K562 (cell line): Measurements from ENCODE around the gene PLXNB1. TPM values are rescaled to one million over a fixed set of nuclear protein-coding genes. Genes with fewer than 3 reads are reported as not detected.

Experiments
- CC2D1A ChIP-seq: fragments of 450-650 bp; IDR thresholded peaks from 2 replicates; pipeline ENCODE4 v1.6.1; 2017; ENCODE audit warnings: mild to moderate bottlenecking
- CHD1 ChIP-seq: fragments of 200-600 bp; sonication (generic); IDR thresholded peaks from one replicate; pipeline ENCODE4 v1.6.1; 2012; ENCODE audit warnings: mild to moderate bottlenecking, moderate library complexity, low read length, inconsistent platforms
- CREM ChIP-seq: IDR thresholded peaks from 2 replicates; pipeline ENCODE4 v1.6.1; 2014; ENCODE audit warnings: antibody characterized with exemption, low read depth
- NEUROD1 ChIP-seq: fragments of 150-350 bp; IDR thresholded peaks from 2 replicates; pipeline ENCODE4 v1.6.1; 2014; ENCODE audit warnings: borderline replicate concordance, low read length, low read depth; ENCODE audit not compliant: partially characterized antibody
- NFE2 ChIP-seq: IDR thresholded peaks from 2 replicates; pipeline ENCODE4 v1.6.1; 2014; ENCODE audit warnings: antibody characterized with exemption, low read depth
- NFXL1 ChIP-seq: fragments of 450-650 bp; formaldehyde crosslinking; IDR thresholded peaks from 2 replicates; pipeline ENCODE4 v1.4.0; 2021; ENCODE audit warnings: mild to moderate bottlenecking
- SMARCA5 ChIP-seq: fragments of 450-650 bp; IDR thresholded peaks from 2 replicates; pipeline ENCODE4 v1.6.1; 2016
- STAG1 ChIP-seq: sonication (generic); formaldehyde crosslinking; IDR thresholded peaks from 2 replicates; pipeline ENCODE4 v1.5.0; 2020; ENCODE audit warnings: missing genetic modification reagents, borderline replicate concordance
- ZNF174 ChIP-seq: fragments of 250-450 bp; sonication (Bioruptor Pico); IDR thresholded peaks from 2 replicates; pipeline ENCODE4 v1.4.0; 2020; ENCODE audit warnings: mild to moderate bottlenecking
- polyA plus RNA-seq, 8 experiments: library from polyadenylated mRNA; depleted of rRNA in 4 of 8; stranded (reverse) in 5 of 8; unstranded in 3 of 8; fragments of >200 nt; fragmentation: Nextera tagmentation in 2 of 8; fragmentation: Illumina TruSeq in 1 of 8; extraction: Ambion mirVana in 2 of 8; extraction: Trizol in 1 of 8; gene quantifications; 2 replicates each; pipeline versions ENCODE4 v1.2.1 to v1.2.3, GENCODE V29; 2011 to 2014; ENCODE audit warnings: inconsistent platforms in 1 of 8, missing spikeins in 1 of 8
- total RNA-seq, 7 experiments: library from RNA; depleted of rRNA in 6 of 7; stranded (reverse); fragments of >200 nt in 6 of 7; fragmentation: Illumina TruSeq in 2 of 7; extraction: Trizol in 2 of 7; gene quantifications; 2 replicates each; pipeline versions ENCODE4 v1.2.1 to v1.2.3, GENCODE V29; 2011 to 2021; ENCODE audit warnings: low replicate concordance in 1 of 7
- TF ChIP-seq, protein P1 (sequence below), 2 experiments: fragments of 450-650 bp in 1 of 2; sonication (generic) in 1 of 2; formaldehyde crosslinking in 1 of 2; IDR thresholded peaks; 2 replicates each; pipeline versions ENCODE4 v1.7.1 to v1.9.0; 2016 to 2022; ENCODE audit warnings: inconsistent platforms in 1 of 2, mild to moderate bottlenecking in 1 of 2, missing genetic modification reagents in 1 of 2
- TF ChIP-seq, protein P2 (sequence below), 2 experiments: fragments of 450-650 bp; IDR thresholded peaks; 2 replicates each; pipeline ENCODE4 v1.6.1; 2016
- TF ChIP-seq, protein P3 (sequence below): sonication (generic); formaldehyde crosslinking; IDR thresholded peaks from 2 replicates; pipeline ENCODE4 v1.8.1; 2023; ENCODE audit warnings: mild to moderate bottlenecking, missing genetic modification reagents

The PLXNB1 gene
- total and polyA plus RNA-seq, 9 of the 15 experiments (the other 6 are each of a cell fraction or from before 2014, with no cell fraction given) = 0.17 to 17.4 (median 6.0) TPM

DNA sequence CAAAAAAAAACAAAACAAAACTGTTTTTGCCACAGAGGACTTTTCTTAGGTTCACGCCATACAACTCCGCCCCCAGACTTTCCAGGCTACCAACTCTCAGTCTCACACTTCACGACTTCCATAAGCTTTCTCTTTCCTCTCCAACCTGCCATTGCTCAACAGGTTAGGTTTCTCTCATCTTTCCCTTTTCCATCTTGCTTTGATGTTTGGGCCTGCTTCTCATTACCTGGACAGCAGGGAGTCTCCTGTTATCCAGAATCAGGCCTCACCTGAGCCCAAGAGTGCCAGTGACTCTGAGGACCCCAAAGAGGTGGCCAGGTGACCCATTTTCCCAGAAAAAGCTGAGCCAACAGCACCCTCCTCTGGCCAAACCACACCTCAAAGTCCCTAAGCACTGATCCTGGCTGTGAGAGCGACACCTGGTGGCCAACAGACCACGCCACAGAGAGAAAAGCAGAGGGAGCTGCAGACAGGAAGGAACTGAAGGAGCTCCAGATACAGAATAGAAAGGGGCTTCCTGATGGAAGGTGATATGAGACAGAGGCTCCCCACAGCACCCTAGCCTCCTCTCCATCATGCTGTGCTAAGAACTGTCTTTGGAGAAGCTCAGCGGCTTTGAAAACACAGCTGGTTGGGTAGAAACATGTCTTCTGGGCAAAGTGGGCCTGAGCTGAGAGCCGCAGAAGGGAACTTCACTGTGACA lies 6.0 kb upstream of the PLXNB1 start (continued):
- TF ChIP-seq, protein P1, sequence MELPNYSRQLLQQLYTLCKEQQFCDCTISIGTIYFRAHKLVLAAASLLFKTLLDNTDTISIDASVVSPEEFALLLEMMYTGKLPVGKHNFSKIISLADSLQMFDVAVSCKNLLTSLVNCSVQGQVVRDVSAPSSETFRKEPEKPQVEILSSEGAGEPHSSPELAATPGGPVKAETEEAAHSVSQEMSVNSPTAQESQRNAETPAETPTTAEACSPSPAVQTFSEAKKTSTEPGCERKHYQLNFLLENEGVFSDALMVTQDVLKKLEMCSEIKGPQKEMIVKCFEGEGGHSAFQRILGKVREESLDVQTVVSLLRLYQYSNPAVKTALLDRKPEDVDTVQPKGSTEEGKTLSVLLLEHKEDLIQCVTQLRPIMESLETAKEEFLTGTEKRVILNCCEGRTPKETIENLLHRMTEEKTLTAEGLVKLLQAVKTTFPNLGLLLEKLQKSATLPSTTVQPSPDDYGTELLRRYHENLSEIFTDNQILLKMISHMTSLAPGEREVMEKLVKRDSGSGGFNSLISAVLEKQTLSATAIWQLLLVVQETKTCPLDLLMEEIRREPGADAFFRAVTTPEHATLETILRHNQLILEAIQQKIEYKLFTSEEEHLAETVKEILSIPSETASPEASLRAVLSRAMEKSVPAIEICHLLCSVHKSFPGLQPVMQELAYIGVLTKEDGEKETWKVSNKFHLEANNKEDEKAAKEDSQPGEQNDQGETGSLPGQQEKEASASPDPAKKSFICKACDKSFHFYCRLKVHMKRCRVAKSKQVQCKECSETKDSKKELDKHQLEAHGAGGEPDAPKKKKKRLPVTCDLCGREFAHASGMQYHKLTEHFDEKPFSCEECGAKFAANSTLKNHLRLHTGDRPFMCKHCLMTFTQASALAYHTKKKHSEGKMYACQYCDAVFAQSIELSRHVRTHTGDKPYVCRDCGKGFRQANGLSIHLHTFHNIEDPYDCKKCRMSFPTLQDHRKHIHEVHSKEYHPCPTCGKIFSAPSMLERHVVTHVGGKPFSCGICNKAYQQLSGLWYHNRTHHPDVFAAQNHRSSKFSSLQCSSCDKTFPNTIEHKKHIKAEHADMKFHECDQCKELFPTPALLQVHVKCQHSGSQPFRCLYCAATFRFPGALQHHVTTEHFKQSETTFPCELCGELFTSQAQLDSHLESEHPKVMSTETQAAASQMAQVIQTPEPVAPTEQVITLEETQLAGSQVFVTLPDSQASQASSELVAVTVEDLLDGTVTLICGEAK (IDR thresholded peaks at IDR 0.05) = no peak
- TF ChIP-seq, protein P1 (CRISPR knock-in tag; IDR thresholded peaks at IDR 0.05) = no peak
- peak; percentile 52; the same call in 1 of the 2 replicates for TF ChIP-seq STAG1 (CRISPR knock-in tag)
- TF ChIP-seq SMARCA5 = no peak
- TF ChIP-seq CC2D1A = peak; percentile 74; the same call in 1 of the 2 replicates
- no peak for TF ChIP-seq NFE2
- no peak for TF ChIP-seq ZNF174 (CRISPR knock-in tag)
- TF ChIP-seq NEUROD1 = peak; percentile 32
- TF ChIP-seq CHD1 = no peak
- TF ChIP-seq NFXL1 (CRISPR knock-in tag) = no peak
- peak; percentile 50; the same call in 1 of the 2 replicates for TF ChIP-seq CREM
- TF ChIP-seq, protein P2, sequence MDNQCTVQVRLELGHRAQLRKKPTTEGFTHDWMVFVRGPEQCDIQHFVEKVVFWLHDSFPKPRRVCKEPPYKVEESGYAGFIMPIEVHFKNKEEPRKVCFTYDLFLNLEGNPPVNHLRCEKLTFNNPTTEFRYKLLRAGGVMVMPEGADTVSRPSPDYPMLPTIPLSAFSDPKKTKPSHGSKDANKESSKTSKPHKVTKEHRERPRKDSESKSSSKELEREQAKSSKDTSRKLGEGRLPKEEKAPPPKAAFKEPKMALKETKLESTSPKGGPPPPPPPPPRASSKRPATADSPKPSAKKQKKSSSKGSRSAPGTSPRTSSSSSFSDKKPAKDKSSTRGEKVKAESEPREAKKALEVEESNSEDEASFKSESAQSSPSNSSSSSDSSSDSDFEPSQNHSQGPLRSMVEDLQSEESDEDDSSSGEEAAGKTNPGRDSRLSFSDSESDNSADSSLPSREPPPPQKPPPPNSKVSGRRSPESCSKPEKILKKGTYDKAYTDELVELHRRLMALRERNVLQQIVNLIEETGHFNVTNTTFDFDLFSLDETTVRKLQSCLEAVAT (IDR thresholded peaks at IDR 0.05) = peak in 1 of 2 experiments; percentile 64; a peak in 1 of 4 replicates
- TF ChIP-seq, protein P3, sequence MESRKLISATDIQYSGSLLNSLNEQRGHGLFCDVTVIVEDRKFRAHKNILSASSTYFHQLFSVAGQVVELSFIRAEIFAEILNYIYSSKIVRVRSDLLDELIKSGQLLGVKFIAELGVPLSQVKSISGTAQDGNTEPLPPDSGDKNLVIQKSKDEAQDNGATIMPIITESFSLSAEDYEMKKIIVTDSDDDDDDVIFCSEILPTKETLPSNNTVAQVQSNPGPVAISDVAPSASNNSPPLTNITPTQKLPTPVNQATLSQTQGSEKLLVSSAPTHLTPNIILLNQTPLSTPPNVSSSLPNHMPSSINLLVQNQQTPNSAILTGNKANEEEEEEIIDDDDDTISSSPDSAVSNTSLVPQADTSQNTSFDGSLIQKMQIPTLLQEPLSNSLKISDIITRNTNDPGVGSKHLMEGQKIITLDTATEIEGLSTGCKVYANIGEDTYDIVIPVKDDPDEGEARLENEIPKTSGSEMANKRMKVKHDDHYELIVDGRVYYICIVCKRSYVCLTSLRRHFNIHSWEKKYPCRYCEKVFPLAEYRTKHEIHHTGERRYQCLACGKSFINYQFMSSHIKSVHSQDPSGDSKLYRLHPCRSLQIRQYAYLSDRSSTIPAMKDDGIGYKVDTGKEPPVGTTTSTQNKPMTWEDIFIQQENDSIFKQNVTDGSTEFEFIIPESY (CRISPR knock-in tag) = peak; percentile 53; the same call in 1 of the 2 replicates
